Endothelial cell of umbilical vein (primary cell): ENCODE measurements around the gene TEC.

Experiments used
- JUN ChIP-seq: IDR thresholded peaks from 2 replicates; pipeline ENCODE4 v1.6.1; 2011; ENCODE audit warnings: borderline replicate concordance, low read depth; ENCODE audit not compliant: insufficient read length, insufficient read depth
- POLR2AphosphoS5 ChIP-seq: IDR thresholded peaks from 2 replicates; pipeline ENCODE4 v1.6.1; 2012; ENCODE audit warnings: low read depth, mild to moderate bottlenecking, control low read depth, low read length, moderate library complexity; ENCODE audit not compliant: insufficient read depth
- TF ChIP-seq, protein P1 (sequence below), 2 donors: IDR thresholded peaks; 1 replicate in 1 of 2; 2 replicates in 1 of 2; pipeline ENCODE4 v1.5.1; 2011; ENCODE audit warnings: low read length in 2 of 2, mild to moderate bottlenecking in 2 of 2, moderate library complexity in 2 of 2, control low read depth in 1 of 2, inconsistent platforms in 1 of 2, low read depth in 1 of 2; ENCODE audit not compliant: insufficient read depth in 1 of 2; ENCODE audit errors: extremely low read depth in 1 of 2

DNA sequence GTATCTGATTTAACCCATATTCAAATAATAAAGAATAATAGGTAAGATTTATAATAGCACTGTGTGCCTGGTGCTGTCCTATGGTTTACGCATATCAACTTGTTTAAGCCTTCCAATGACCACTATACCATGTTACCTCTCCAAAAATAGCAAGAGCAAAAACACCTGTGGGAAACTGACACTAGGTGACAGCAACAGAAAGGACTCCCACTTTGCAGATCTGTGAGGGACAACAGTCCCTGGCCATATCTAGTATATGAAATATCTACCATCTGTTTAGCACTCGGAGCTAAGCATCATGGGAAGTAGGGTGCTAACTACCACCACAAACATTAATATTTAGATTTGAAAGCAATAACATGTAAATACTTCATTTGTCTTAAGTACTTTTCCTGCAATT, 79.9 kb downstream of the TEC start:
- no peak for TF ChIP-seq JUN
- no peak for TF ChIP-seq POLR2AphosphoS5
- TF ChIP-seq, protein P1, sequence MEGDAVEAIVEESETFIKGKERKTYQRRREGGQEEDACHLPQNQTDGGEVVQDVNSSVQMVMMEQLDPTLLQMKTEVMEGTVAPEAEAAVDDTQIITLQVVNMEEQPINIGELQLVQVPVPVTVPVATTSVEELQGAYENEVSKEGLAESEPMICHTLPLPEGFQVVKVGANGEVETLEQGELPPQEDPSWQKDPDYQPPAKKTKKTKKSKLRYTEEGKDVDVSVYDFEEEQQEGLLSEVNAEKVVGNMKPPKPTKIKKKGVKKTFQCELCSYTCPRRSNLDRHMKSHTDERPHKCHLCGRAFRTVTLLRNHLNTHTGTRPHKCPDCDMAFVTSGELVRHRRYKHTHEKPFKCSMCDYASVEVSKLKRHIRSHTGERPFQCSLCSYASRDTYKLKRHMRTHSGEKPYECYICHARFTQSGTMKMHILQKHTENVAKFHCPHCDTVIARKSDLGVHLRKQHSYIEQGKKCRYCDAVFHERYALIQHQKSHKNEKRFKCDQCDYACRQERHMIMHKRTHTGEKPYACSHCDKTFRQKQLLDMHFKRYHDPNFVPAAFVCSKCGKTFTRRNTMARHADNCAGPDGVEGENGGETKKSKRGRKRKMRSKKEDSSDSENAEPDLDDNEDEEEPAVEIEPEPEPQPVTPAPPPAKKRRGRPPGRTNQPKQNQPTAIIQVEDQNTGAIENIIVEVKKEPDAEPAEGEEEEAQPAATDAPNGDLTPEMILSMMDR (IDR thresholded peaks at IDR 0.05; ENCODE audit: extremely low read depth in 1 of 2, insufficient read depth in 1 of 2, low read depth in 1 of 2, low read length in 2 of 2): no peak
